ENCODE data around the gene NUFIP2. TPM values are rescaled to one million over a fixed set of nuclear protein-coding genes. Genes with fewer than 3 reads are reported as not detected.

Gene NUFIP2
- total RNA-seq, 1 donor from 2014 or later = 51.0 TPM

GRCh38 chr17:29257756-29258155, 36.2 kb downstream of the NUFIP2 start:
- TF ChIP-seq CTCF (IDR thresholded peaks at IDR 0.05; ENCODE audit: partially characterized antibody, unreplicated experiment) = no peak
- H3K27ac Mint-ChIP-seq (ENCODE audit: unreplicated experiment) = no peak overlapping the region
- no peaks in the 10 kb centered on the region for H3K27me3 Mint-ChIP-seq (ENCODE audit: unreplicated experiment)
- H3K36me3 Mint-ChIP-seq (ENCODE audit: unreplicated experiment) = no peaks in the 10 kb centered on the region
- H3K4me1 Mint-ChIP-seq (ENCODE audit: low read depth, unreplicated experiment) = peaks cover 4% of the 10 kb centered on the region
- no peaks in the 10 kb centered on the region for H3K9me3 Mint-ChIP-seq (ENCODE audit: unreplicated experiment)
- DNase-seq = no peak
- H3K4me3 Mint-ChIP-seq (ENCODE audit: unreplicated experiment) = no peak overlapping the region

DNA sequence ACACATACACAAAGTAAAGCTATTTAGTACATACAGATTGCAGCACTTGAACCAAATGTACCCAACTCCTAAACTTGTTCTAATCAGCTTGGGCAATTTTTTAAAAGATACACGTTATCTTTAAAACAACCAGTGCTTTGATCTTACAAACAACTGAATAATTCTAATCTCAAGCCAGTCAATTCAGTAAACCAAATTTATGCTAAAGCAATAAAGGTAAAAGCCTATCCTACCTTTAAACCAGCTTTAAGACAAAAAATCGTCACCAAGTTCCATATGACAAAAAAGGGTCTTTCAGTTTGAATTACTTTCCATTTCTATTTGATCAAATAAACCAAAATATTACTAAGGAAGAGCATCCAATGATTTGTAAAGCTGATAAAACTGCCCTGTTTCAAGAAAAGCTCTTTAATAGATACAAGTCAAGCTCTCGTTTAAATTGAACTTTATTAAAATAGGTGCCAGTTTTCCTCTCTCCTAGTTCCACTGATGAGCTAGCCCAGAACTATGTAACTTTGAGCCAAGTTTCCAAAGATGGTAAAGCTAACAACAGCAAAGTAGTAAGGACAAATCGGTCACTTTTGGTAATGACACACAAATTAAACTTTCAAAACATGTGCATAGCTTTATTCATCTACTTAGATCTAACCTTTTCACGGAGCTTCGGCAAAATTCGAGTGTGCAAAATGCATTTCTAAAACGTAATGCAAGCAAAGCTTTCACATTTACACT, 37.0 kb downstream of the NUFIP2 start:
- no peak for TF ChIP-seq CTCF (IDR thresholded peaks at IDR 0.05; ENCODE audit: partially characterized antibody, unreplicated experiment)
- no peak overlapping the region for H3K4me3 Mint-ChIP-seq (ENCODE audit: unreplicated experiment)
- no peaks in the 10 kb centered on the region for H3K27me3 Mint-ChIP-seq (ENCODE audit: unreplicated experiment)
- H3K36me3 Mint-ChIP-seq (ENCODE audit: unreplicated experiment) = no peaks in the 10 kb centered on the region
- H3K4me1 Mint-ChIP-seq (ENCODE audit: low read depth, unreplicated experiment) = peaks cover 4% of the 10 kb centered on the region
- no peak overlapping the region for H3K27ac Mint-ChIP-seq (ENCODE audit: unreplicated experiment)
- no peak for DNase-seq
- no peaks in the 10 kb centered on the region for H3K9me3 Mint-ChIP-seq (ENCODE audit: unreplicated experiment)

GRCh38 chr17:29255926-29256522, 37.9 kb downstream of the NUFIP2 start:
- no peaks in the 10 kb centered on the region for H3K36me3 Mint-ChIP-seq (ENCODE audit: unreplicated experiment)
- no peak for DNase-seq
- H3K4me3 Mint-ChIP-seq (ENCODE audit: unreplicated experiment) = no peak overlapping the region
- no peaks in the 10 kb centered on the region for H3K27me3 Mint-ChIP-seq (ENCODE audit: unreplicated experiment)
- no peaks in the 10 kb centered on the region for H3K9me3 Mint-ChIP-seq (ENCODE audit: unreplicated experiment)
- no peak for TF ChIP-seq CTCF (IDR thresholded peaks at IDR 0.05; ENCODE audit: partially characterized antibody, unreplicated experiment)
- no peak overlapping the region for H3K27ac Mint-ChIP-seq (ENCODE audit: unreplicated experiment)
- H3K4me1 Mint-ChIP-seq (ENCODE audit: low read depth, unreplicated experiment) = peaks cover 4% of the 10 kb centered on the region

DNA sequence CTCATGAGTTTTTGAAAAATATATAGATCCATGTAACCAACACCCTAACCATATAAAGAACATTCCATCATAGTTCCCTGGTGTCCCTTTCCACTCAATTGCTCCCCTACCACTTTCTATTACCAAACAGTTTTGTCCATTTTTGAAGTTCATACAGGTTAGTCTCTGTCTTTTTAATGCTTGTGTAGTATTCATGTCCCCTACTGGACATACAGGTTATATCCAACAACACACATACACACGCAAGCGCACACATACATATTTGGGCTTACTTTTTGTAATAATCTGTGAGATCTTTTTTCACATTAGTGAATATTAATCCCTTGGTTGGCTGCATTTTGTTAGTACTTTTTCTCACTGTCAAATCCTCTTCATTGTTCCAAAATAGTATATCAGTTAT, 40.9 kb downstream of the NUFIP2 start:
- H3K27ac Mint-ChIP-seq (ENCODE audit: unreplicated experiment) = no peak overlapping the region
- peaks cover under 1% of the 10 kb centered on the region for H3K27me3 Mint-ChIP-seq (ENCODE audit: unreplicated experiment)
- no peaks in the 10 kb centered on the region for H3K36me3 Mint-ChIP-seq (ENCODE audit: unreplicated experiment)
- no peak for TF ChIP-seq CTCF (IDR thresholded peaks at IDR 0.05; ENCODE audit: partially characterized antibody, unreplicated experiment)
- H3K4me1 Mint-ChIP-seq (ENCODE audit: low read depth, unreplicated experiment) = peaks cover 4% of the 10 kb centered on the region
- DNase-seq = no peak
- H3K4me3 Mint-ChIP-seq (ENCODE audit: unreplicated experiment) = no peak overlapping the region
- no peaks in the 10 kb centered on the region for H3K9me3 Mint-ChIP-seq (ENCODE audit: unreplicated experiment)

DNA sequence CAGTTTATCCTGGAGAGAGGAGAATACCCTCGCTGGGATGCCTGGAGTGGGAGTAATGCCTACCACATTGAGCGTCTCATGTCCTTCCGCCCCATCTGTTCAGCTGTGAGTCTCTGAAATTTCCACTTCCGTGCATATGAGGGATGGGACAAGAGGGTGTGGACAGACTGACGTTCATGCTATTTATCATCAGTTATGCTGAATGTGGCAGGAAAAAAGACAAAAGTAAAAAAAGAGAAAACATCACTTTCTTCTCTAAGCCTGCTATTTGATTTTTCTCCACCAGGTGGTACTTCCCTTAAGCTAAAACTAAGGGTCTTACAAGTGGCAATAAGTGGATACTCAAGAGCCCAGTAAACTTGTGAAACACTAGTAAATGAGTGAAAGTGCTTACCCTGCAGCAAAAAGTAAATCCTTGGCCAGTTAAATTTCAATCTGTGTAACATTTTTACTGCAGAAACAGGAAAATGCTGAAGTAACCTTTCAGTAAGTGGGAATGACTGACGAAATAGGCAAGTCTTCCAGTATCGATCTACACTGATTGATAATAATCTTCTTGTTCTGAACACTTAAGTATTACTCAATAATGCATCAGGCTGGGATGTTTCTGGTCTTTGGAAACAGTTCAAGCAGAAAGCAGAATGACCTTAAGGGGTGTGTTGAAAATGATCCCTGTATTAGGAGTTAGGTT, 41.7 kb downstream of the NUFIP2 start:
- Mint-ChIP-seq H3K27me3 (ENCODE audit: unreplicated experiment) (peaks cover 2% of the 10 kb centered on the region), H3K36me3 (ENCODE audit: unreplicated experiment) (no peaks in the 10 kb centered on the region), H3K27ac (ENCODE audit: unreplicated experiment) (no peak overlapping the region), H3K9me3 (ENCODE audit: unreplicated experiment) (peaks cover 3% of the 10 kb centered on the region), H3K4me3 (ENCODE audit: unreplicated experiment) (no peak overlapping the region), H3K4me1 (ENCODE audit: low read depth, unreplicated experiment) (peaks cover 3% of the 10 kb centered on the region)
- no peak for DNase-seq
- TF ChIP-seq CTCF (IDR thresholded peaks at IDR 0.05; ENCODE audit: partially characterized antibody, unreplicated experiment) = peak; percentile 74

All from glutamatergic neuron (in vitro differentiated cells).